NCI-H2171 (cell line): ENCODE data around the gene PALLD.

Source experiments
- DNase-seq: peaks from one replicate; lab custom pipeline; 2025; lab: John Stamatoyannopoulos, UW

The PALLD gene

GRCh38 chr4:168560184-168561180, 63.6 kb downstream of the PALLD start:
- peak; percentile 8 for DNase-seq

GRCh38 chr4:168562041-168562571, 65.3 kb downstream of the PALLD start:
- no peak for DNase-seq

GRCh38 chr4:168564023-168564422, 67.2 kb downstream of the PALLD start:
- no peak for DNase-seq

GRCh38 chr4:168565130-168565529, 68.3 kb downstream of the PALLD start:
- DNase-seq: no peak

- no peak for DNase-seq
These were observed 69.9 kb downstream of the PALLD start for GRCh38 chr4:168566726-168567125.

GRCh38 chr4:168569066-168569930, 72.4 kb downstream of the PALLD start:
- DNase-seq: peak; percentile 74

- no peak for DNase-seq
These were observed 73.1 kb downstream of the PALLD start for GRCh38 chr4:168569931-168570276.

- DNase-seq: no peak
These were observed 73.6 kb downstream of the PALLD start for GRCh38 chr4:168570466-168570865.

- no peak for DNase-seq
These were observed 75.2 kb downstream of the PALLD start for GRCh38 chr4:168572002-168572401.

- DNase-seq: no peak
These were observed 77.0 kb downstream of the PALLD start for GRCh38 chr4:168573870-168574269.

- DNase-seq: no peak
These were observed 77.9 kb downstream of the PALLD start for GRCh38 chr4:168574581-168575295.

GRCh38 chr4:168575473-168575872, 78.6 kb downstream of the PALLD start:
- no peak for DNase-seq

- DNase-seq: no peak
These were observed 80.8 kb downstream of the PALLD start for GRCh38 chr4:168577624-168578023.

- no peak for DNase-seq
These were observed 83.4 kb downstream of the PALLD start for GRCh38 chr4:168580228-168580627.

- no peak for DNase-seq
These were observed 87.5 kb downstream of the PALLD start for GRCh38 chr4:168584321-168584771.

- no peak for DNase-seq
These were observed 88.6 kb downstream of the PALLD start for GRCh38 chr4:168585168-168586091.

GRCh38 chr4:168586926-168587325, 90.1 kb downstream of the PALLD start:
- no peak for DNase-seq

GRCh38 chr4:168587411-168588125, 90.7 kb downstream of the PALLD start:
- DNase-seq: no peak

- DNase-seq: peak; percentile 11
These were observed 92.2 kb downstream of the PALLD start for GRCh38 chr4:168588916-168589531.

- DNase-seq: no peak
These were observed 95.8 kb downstream of the PALLD start for GRCh38 chr4:168592676-168593075.
